ENCODE data around the gene CDH15.

Gene CDH15

DNA sequence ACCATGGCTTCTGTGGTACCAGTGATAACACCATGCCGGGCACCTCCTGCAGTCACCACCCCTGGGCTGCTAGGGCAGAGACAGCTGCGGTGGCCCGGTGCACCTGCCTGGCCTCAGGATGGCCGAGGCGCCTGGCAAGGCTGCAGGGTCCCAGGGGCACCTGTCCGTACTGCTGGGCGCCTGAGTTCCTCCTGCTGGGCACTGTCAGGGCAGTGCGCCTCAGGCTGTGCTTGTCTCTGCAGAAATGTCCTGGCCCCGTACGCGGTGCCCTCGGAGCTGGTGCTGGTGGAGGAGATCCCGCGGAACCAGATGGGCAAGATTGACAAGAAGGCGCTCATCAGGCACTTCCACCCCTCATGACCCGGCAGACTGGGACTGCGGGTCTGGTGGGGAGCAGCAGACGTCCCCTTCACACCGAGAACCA is 17.7 kb upstream of the CDH15 start:
- Histone ChIP-seq H3K27me3 (ENCODE audit: control insufficient read depth, insufficient read depth, low read length) (peaks cover 18% of the 10 kb centered on the region), H3K9me3 (ENCODE audit: control insufficient read depth, low read length) (no peaks in the 10 kb centered on the region), H3K4me3 (ENCODE audit: low read length) (no peak overlapping the region), H3K9ac (ENCODE audit: low read length) (no peak overlapping the region), H3K4me1 (ENCODE audit: control insufficient read depth, insufficient read depth, low read length) (peaks cover 12% of the 10 kb centered on the region), H3K36me3 (ENCODE audit: control insufficient read depth, insufficient read depth, low read length) (no peaks in the 10 kb centered on the region)

DNA sequence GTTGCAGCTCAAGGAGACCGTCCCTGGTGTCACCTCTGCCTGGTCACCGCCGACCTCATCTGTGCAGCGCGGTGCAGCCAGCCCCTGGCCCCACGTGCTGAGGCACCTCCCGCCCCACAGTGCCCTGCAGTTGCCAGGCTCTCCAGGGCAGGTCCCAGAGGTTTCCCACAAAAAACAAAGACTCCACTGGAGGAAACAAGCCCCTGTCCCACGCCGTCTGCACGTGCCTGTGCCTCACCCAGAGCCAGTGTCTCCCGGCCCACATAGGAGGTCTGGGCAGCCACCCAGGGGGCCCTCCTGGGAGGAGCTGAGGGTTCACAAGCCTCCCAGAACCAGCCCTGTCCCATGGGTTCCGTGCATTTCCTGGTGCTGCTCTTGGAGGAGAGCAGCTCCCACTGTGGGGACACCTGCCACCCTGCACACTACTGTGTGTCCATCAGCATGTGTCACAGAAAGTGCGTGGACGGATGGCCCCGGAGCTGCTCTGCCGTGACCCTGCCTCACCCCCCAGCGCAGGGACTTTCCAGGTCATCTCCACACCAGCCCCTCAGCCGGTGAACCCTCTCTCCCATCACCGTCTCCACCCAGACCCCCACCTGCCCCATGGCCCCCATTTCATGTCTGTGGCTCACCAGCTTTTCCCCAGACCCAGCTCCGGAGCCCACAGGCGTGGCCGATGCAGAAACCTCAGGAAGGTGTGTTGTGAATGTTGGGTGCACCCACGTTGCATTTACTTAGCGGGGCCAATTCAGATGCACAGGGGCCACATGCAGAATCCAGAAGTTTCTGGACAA is 17.0 kb upstream of the CDH15 start:
- peaks cover 12% of the 10 kb centered on the region for H3K4me1 ChIP-seq (ENCODE audit: control insufficient read depth, insufficient read depth, low read length)
- peaks cover 18% of the 10 kb centered on the region for H3K27me3 ChIP-seq (ENCODE audit: control insufficient read depth, insufficient read depth, low read length)
- no peaks in the 10 kb centered on the region for H3K9me3 ChIP-seq (ENCODE audit: control insufficient read depth, low read length)
- H3K9ac ChIP-seq (ENCODE audit: low read length), result no peak overlapping the region
- H3K4me3 ChIP-seq (ENCODE audit: low read length), result no peak overlapping the region
- no peaks in the 10 kb centered on the region for H3K36me3 ChIP-seq (ENCODE audit: control insufficient read depth, insufficient read depth, low read length)

DNA sequence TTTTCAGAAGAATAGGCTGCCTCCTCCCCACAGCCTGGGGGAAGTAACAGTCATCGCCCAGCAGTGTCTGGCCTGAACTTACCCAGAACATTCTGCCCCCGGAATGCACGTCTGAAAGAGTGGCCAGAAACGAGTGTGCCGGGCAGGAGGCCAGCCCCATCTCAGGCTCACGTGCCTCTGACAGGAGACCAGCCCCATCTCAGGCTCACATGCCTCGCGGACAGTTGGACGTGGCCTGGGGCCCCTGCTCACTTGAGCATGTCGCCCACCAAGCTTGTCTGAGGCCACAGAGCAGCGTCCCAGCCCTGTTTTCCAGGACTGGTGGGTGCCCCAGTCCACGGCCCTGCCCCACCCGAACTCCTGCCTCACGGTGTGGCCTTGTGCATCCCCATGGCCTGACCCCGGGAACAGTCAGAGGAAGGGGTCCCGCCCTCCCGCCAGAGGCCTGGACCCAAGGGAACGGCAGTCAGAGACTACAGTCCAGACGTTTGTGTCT is 16.3 kb upstream of the CDH15 start:
- Histone ChIP-seq H3K9ac (ENCODE audit: low read length) (no peak overlapping the region), H3K36me3 (ENCODE audit: control insufficient read depth, insufficient read depth, low read length) (no peaks in the 10 kb centered on the region), H3K27me3 (ENCODE audit: control insufficient read depth, insufficient read depth, low read length) (peaks cover 18% of the 10 kb centered on the region), H3K9me3 (ENCODE audit: control insufficient read depth, low read length) (no peaks in the 10 kb centered on the region), H3K4me1 (ENCODE audit: control insufficient read depth, insufficient read depth, low read length) (peaks cover 12% of the 10 kb centered on the region), H3K4me3 (ENCODE audit: low read length) (no peak overlapping the region)

DNA sequence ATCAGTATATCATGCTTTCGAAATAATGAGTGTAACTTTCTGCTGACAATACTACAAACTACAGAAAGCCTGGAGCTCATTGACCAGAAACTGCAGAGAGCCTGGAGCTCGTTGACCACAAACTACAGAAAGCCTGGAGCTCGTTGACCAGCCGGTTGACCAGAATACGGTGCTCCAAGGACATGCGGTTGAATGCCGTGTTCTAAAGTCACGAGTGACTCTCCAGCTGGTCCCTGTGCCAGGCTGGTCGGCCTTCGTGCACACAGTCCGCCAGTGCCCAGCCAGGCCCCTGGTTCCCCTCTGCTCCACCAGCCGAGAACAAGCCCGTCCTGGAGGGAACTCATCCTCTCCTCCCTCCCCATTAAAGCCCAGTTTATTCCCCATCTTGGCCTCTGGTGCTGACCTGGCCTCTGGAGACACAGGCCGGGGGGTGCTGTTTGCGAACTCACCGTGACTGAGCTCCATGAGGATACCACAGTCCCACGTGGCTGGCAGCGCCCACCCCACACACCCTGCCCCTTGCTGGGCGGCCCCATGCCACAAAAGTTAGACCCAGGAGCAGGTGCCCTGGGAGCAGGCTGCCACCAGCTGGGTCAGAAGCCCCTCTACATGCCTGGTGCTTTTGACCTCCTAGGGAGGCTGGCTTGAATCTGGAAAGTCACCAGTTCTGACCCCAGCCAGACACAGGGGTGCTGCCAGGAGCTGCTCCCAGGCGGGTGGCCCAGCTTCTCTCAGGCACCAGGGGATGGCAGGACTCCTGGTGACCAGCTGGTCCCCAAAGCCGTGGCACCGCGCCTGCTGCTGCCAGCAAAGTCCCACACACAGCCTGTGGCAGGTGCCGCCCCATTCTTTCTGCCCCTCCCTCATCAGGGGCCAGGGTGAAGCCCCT is 15.5 kb upstream of the CDH15 start:
- Histone ChIP-seq H3K9ac (ENCODE audit: low read length) (no peak overlapping the region), H3K27me3 (ENCODE audit: control insufficient read depth, insufficient read depth, low read length) (peaks cover 18% of the 10 kb centered on the region), H3K9me3 (ENCODE audit: control insufficient read depth, low read length) (no peaks in the 10 kb centered on the region), H3K4me3 (ENCODE audit: low read length) (no peak overlapping the region), H3K36me3 (ENCODE audit: control insufficient read depth, insufficient read depth, low read length) (no peaks in the 10 kb centered on the region), H3K4me1 (ENCODE audit: control insufficient read depth, insufficient read depth, low read length) (peaks cover 12% of the 10 kb centered on the region)

DNA sequence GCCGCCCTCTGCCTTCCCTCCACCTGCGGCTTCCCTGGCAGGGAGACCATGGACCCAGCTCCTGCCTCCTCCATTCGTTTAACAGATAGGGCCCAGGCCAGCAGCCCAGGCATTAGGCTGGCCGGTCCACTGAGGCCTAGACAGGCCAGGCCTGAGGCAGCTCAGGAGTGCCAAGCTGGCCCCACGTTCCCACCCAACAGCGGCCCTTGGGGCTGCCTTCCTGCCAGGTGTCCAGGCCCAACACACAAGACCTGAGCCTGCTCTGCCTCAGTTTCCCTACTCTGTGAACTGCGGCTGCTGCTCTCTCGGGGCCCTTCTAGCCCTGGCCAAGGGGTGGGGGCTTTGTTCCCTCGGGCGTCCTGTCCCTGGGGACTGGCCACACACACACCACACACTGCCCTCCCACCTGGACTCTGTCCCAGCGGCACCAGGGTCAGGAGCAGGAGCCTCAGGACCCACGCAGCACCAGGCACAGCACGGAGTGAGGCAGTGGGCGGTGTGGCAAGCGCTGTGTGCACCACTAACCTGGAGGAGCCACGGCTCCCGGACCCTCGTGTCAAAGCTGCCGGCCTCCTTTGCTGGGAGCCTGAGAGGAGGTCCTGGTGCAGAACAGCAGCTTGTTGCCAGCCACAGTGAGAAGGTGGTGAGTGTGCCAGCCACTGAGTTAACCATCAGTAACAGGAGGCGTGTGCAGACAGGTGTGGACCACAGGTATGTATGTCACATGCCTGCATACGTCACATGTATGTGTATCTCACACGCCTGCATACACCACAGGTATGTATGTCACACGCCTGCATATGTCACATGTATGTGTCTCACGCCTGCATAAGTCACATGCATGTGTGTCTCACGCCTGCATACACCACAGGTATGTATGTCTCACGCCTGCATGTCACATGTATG is 14.6 kb upstream of the CDH15 start:
- H3K4me1 ChIP-seq (ENCODE audit: control insufficient read depth, insufficient read depth, low read length), result peaks cover 12% of the 10 kb centered on the region
- H3K9ac ChIP-seq (ENCODE audit: low read length), result no peak overlapping the region
- peaks cover 21% of the 10 kb centered on the region for H3K27me3 ChIP-seq (ENCODE audit: control insufficient read depth, insufficient read depth, low read length)
- H3K4me3 ChIP-seq (ENCODE audit: low read length), result no peak overlapping the region
- H3K9me3 ChIP-seq (ENCODE audit: control insufficient read depth, low read length), result no peaks in the 10 kb centered on the region
- H3K36me3 ChIP-seq (ENCODE audit: control insufficient read depth, insufficient read depth, low read length), result no peaks in the 10 kb centered on the region

DNA sequence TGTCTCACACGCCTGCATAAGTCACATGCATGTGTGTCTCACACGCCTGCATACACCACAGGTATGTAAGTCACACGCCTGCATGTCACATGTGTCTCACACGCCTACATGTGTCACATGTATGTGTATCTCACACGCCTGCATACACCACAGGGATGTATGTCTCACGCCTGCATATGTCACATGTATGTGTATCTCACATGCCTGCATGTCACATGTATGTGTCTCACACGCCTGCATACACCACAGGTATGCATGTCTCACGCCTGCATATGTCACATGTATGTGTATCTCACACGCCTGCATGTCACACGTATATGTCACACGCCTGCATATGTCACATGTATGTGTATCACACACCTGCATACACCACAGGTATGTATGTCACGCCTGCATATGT is 13.8 kb upstream of the CDH15 start:
- peaks cover 12% of the 10 kb centered on the region for H3K4me1 ChIP-seq (ENCODE audit: control insufficient read depth, insufficient read depth, low read length)
- H3K9ac ChIP-seq (ENCODE audit: low read length), result no peak overlapping the region
- H3K4me3 ChIP-seq (ENCODE audit: low read length), result no peak overlapping the region
- H3K36me3 ChIP-seq (ENCODE audit: control insufficient read depth, insufficient read depth, low read length), result no peaks in the 10 kb centered on the region
- peaks cover 21% of the 10 kb centered on the region for H3K27me3 ChIP-seq (ENCODE audit: control insufficient read depth, insufficient read depth, low read length)
- H3K9me3 ChIP-seq (ENCODE audit: control insufficient read depth, low read length), result no peaks in the 10 kb centered on the region

DNA sequence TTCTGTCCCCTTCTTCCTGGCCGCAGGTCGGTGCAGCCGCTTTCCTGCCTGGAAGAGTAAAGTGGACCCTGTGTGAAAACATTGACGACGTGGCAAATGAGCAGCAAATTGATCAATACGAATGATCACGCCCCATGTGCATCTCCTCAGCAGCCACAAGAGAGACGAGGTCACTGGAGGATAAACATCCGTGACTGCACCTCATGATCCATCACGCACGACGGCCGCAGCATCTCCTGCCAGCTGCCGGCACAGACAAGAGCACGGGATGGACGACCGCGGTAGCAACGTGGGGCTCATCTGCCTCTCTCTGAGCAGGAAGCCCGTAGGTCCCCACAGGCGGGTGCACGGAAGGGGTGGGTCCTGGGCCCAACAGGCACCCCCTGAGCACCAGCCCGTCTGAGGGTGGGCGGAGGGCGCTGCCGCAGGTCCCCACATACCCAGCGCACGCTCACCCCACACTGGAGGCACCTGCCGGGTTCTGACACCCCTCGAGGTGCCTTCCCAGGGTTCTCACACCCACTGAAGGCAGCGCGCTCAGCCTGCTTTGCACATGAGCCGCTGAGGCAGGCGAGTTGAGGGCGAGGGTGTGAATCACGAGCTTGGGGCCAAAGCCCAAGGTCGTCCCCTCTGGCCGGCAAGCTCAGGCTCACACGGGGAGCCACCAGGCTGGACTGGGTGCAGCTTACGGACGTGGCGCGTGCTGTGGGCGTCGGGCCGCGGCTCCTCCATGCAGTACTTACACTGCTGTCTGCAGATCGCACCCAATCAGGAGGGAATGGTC is 12.3 kb upstream of the CDH15 start:
- Histone ChIP-seq H3K36me3 (ENCODE audit: control insufficient read depth, insufficient read depth, low read length) (no peaks in the 10 kb centered on the region), H3K9ac (ENCODE audit: low read length) (no peak overlapping the region), H3K27me3 (ENCODE audit: control insufficient read depth, insufficient read depth, low read length) (peaks cover 21% of the 10 kb centered on the region), H3K4me1 (ENCODE audit: control insufficient read depth, insufficient read depth, low read length) (peaks cover 12% of the 10 kb centered on the region), H3K9me3 (ENCODE audit: control insufficient read depth, low read length) (no peaks in the 10 kb centered on the region), H3K4me3 (ENCODE audit: low read length) (no peak overlapping the region)

DNA sequence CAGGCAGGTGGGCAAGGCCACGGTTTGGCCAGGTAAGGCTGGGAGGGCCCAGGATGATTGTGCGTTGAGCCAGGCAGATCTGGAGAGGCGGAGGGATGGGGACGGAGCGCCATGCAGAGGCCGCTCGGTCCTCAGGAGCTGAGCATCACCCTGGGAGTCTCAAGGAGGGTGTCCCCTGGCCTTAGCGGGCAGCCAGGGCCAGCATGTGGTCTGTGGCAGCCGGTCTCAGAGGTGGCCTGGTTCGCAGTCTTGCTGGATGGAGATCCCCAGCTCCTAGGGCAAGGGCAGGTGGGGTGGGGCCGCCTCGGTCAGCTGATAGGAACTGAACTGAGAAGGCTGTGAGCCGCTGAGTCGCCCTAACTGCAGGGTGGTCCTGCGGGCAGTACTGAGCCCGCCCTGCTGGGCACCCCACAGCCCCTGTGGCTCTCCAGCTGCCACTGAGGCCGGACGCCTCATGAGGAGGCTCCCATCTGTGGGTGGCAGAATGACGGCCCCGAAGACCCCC is 11.6 kb upstream of the CDH15 start:
- peaks cover 19% of the 10 kb centered on the region for H3K27me3 ChIP-seq (ENCODE audit: control insufficient read depth, insufficient read depth, low read length)

DNA sequence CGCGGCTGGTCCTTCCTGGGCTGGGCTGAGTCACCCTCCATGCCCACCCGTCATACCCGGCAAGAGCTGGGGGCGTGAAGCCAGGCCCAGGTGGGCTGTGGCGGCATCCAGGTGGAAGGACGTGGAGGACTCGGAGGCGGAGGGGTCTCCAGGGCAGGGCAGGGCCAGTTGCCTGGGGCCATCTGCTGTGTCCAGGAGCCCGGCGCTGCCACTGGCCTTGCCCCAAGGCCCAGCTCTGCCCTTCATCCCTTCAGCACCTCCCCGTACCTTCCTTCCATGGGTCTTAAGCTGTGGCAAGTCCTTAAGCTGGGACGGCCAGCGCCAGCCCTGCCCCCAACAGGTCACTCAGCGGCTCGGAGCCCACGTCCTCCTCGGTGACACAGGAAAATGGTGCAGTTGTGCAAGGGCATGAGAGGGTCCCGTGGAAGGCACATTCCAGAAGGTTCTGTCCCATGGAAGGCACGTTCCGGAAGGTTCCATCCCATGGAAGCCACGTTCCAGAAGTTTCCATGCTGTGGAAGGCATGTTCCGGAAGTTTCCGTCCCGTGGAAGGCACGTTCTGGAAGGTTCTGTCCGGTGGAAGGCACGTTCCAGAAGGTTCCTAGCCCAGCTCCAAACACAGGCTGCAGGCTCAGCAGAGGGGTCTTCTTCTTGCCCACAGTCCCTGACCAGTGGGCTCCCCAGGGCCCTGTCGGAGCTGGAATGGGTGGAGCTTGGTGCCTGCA is 10.4 kb upstream of the CDH15 start:
- no peaks in the 10 kb centered on the region for H3K9me3 ChIP-seq (ENCODE audit: control insufficient read depth, low read length)
- H3K4me1 ChIP-seq (ENCODE audit: control insufficient read depth, insufficient read depth, low read length), result no peaks in the 10 kb centered on the region
- H3K36me3 ChIP-seq (ENCODE audit: control insufficient read depth, insufficient read depth, low read length), result no peaks in the 10 kb centered on the region
- H3K27me3 ChIP-seq (ENCODE audit: control insufficient read depth, insufficient read depth, low read length), result peaks cover 12% of the 10 kb centered on the region
- H3K4me3 ChIP-seq (ENCODE audit: low read length), result no peak overlapping the region
- no peak overlapping the region for H3K9ac ChIP-seq (ENCODE audit: low read length)

More for the DNA sequence above, 11.6 kb upstream of the CDH15 start:
- no peak overlapping the region for H3K9ac ChIP-seq (ENCODE audit: low read length)
- H3K4me1 ChIP-seq (ENCODE audit: control insufficient read depth, insufficient read depth, low read length), result peaks cover 6% of the 10 kb centered on the region
- no peaks in the 10 kb centered on the region for H3K36me3 ChIP-seq (ENCODE audit: control insufficient read depth, insufficient read depth, low read length)
- H3K9me3 ChIP-seq (ENCODE audit: control insufficient read depth, low read length), result no peaks in the 10 kb centered on the region
- no peak overlapping the region for H3K4me3 ChIP-seq (ENCODE audit: low read length)

DNA sequence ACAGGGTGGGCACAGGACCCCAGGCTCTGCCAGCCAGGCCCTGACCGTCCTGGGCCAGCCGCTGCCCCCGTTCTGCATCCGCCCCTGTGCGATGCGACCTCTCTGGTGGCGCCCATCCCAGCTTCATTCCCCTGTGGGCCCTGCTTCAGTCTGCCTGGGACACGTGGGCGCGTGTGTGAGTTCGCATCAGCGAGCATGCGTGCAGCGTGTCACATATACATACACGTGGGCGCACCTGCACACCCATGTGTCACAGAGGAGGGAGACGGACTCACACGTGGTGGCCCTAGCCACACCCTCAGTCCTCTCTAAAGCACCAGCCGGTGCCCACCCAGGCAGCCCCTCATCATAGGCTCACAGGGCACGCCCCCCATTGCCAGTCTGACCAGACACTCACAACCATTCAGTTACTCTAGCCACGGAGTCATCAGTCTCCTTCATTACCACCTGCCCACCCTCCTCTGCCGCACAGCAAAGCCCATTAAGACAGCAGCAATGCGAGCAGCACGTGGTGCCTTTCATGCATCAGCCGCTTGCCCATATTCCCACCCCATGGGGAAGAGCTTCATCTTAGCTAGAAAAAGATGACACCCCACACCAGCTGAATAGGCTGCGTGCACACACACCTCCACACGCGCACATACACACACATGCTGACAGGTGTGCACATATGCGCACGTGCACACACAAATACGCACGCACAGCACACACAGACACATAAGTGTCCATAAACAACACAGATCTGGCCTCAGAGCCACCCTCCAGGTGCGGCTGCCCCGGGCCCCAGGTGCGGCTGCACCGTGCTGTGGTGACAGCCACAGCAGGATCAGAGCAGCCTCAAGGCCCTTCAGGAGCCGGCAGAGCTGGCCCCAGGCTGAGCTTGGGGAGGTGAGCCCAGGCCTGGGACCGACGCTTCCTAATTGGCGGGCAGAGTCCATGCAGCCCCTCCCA is 9.5 kb upstream of the CDH15 start:
- Histone ChIP-seq H3K27me3 (ENCODE audit: control insufficient read depth, insufficient read depth, low read length) (peaks cover 10% of the 10 kb centered on the region), H3K4me3 (ENCODE audit: low read length) (no peak overlapping the region)

More for the DNA sequence above, 9.5 kb upstream of the CDH15 start:
- Histone ChIP-seq H3K36me3 (ENCODE audit: control insufficient read depth, insufficient read depth, low read length) (no peaks in the 10 kb centered on the region), H3K9ac (ENCODE audit: low read length) (no peak overlapping the region), H3K9me3 (ENCODE audit: control insufficient read depth, low read length) (no peaks in the 10 kb centered on the region), H3K4me1 (ENCODE audit: control insufficient read depth, insufficient read depth, low read length) (peaks cover 2% of the 10 kb centered on the region)

Data from mucosa of stomach (tissue), 1 donor.